Karpas-422 (cell line): ENCODE measurements around the gene LRRC1. TPM values are rescaled to one million over a fixed set of nuclear protein-coding genes. Genes with fewer than 3 reads are reported as not detected.

Experiments
- DNase-seq: peaks from one replicate; pipeline ENCODE4 v3.0.0-alpha.2; 2015
- H2AFZ ChIP-seq: fragments of 200-600 bp; sonication (generic); 2 replicates; pipeline ENCODE4 v1.6.1; 2014; ENCODE audit warnings: antibody characterized with exemption, low read length, mixed read lengths
- H3K27ac ChIP-seq: fragments of 200-600 bp; sonication (generic); 2 replicates; pipeline ENCODE4 v1.5.1; 2014; ENCODE audit warnings: mild to moderate bottlenecking, low read length, moderate library complexity
- H3K27me3 ChIP-seq: fragments of 200-600 bp; sonication (generic); 2 replicates; pipeline ENCODE4 v1.6.1; 2014; ENCODE audit warnings: low read length, mixed read lengths
- H3K36me3 ChIP-seq: fragments of 200-600 bp; sonication (generic); 2 replicates; pipeline ENCODE4 v1.6.1; 2014; ENCODE audit warnings: low read length, mixed read lengths; ENCODE audit not compliant: insufficient read depth
- H3K4me1 ChIP-seq: fragments of 200-600 bp; sonication (generic); 2 replicates; pipeline ENCODE4 v1.6.1; 2014; ENCODE audit warnings: mild to moderate bottlenecking, low read length, mixed read lengths
- H3K4me2 ChIP-seq: fragments of 200-600 bp; sonication (generic); 2 replicates; pipeline ENCODE4 v1.6.1; 2014; ENCODE audit warnings: low read length, low read depth, mild to moderate bottlenecking; ENCODE audit not compliant: poor library complexity, severe bottlenecking
- H3K4me3 ChIP-seq: fragments of 200-600 bp; sonication (generic); 2 replicates; pipeline ENCODE4 v1.5.1; 2014; ENCODE audit warnings: mild to moderate bottlenecking, antibody characterized with exemption, low read length, mixed read lengths
- H3K79me2 ChIP-seq: fragments of 200-600 bp; sonication (generic); 2 replicates; pipeline ENCODE4 v1.6.1; 2014; ENCODE audit warnings: mild to moderate bottlenecking, low read length, mixed read lengths
- H3K9ac ChIP-seq: fragments of 200-600 bp; sonication (generic); 2 replicates; pipeline ENCODE4 v1.6.0; 2014; ENCODE audit warnings: low read length
- H3K9me2 ChIP-seq: fragments of 200-600 bp; sonication (generic), shearing (Covaris generic); replicated peaks from 2 replicates; pipeline ENCODE4 v1.6.0; 2014; ENCODE audit warnings: mild to moderate bottlenecking, low read length, moderate library complexity; ENCODE audit not compliant: insufficient read depth
- H3K9me3 ChIP-seq: fragments of 300-700, 200-600 bp; sonication (generic); 2 replicates; pipeline ENCODE4 v1.6.1; 2014; ENCODE audit warnings: low read length, mixed read lengths
- H4K20me1 ChIP-seq: fragments of 200-600 bp; sonication (generic); 2 replicates; pipeline ENCODE4 v1.6.1; 2014; ENCODE audit warnings: mild to moderate bottlenecking, antibody characterized with exemption, low read length, low read depth; ENCODE audit not compliant: insufficient read depth
- total RNA-seq: library from RNA; depleted of rRNA; stranded (reverse); fragments of >200 nt; shearing (Covaris generic); gene quantifications from 2 replicates; pipeline ENCODE4 v1.2.3, GENCODE V29; 2014; ENCODE audit warnings: low replicate concordance

The LRRC1 gene
- total RNA-seq, 1 experiment from 2014 or later, result 0.15 TPM

- Histone ChIP-seq H3K9me3 (no peaks in the 10 kb centered on the region), H3K27me3 (no peaks in the 10 kb centered on the region), H3K27ac (no peak overlapping the region), H3K4me2 (no peak overlapping the region), H4K20me1 (no peaks in the 10 kb centered on the region), H3K79me2 (no peaks in the 10 kb centered on the region), H3K4me3 (no peak overlapping the region), H3K9ac (no peak overlapping the region), H3K9me2 (no peaks in the 10 kb centered on the region), H3K36me3 (no peaks in the 10 kb centered on the region), H3K4me1 (no peaks in the 10 kb centered on the region), H2AFZ (no peak overlapping the region)
- DNase-seq, result no peak
Observed at GRCh38 chr6:53758496-53758895, 36.3 kb upstream of the LRRC1 start.

- Histone ChIP-seq H3K4me1 (no peaks in the 10 kb centered on the region), H2AFZ (no peak overlapping the region), H3K9ac (no peak overlapping the region), H3K27me3 (no peaks in the 10 kb centered on the region), H3K4me2 (no peak overlapping the region), H4K20me1 (no peaks in the 10 kb centered on the region), H3K4me3 (no peak overlapping the region), H3K27ac (no peak overlapping the region), H3K36me3 (no peaks in the 10 kb centered on the region), H3K9me3 (no peaks in the 10 kb centered on the region), H3K79me2 (no peaks in the 10 kb centered on the region), H3K9me2 (no peaks in the 10 kb centered on the region)
- DNase-seq, result no peak
Observed at GRCh38 chr6:53761036-53761435, 33.8 kb upstream of the LRRC1 start.

DNA sequence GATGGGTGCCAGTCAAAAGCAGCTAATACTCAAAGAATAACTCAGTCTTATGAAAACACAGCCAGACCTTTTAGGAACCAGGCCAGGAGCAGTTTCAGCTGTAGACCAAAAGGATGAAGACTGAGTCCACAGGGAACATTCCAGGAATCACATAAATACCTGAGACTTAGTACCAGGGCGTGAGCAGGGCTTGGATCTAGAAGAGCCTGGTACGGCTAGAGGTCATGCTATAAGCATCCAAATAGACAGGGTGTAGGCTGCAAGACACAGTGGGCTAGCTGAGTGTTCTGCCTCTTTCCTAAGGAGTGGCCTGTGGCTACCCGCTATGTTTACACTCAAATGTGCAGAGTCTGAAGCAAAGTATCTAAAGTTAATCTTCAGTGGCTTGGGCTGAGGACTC, 29.5 kb upstream of the LRRC1 start:
- no peak overlapping the region for H2AFZ ChIP-seq
- H3K4me3 ChIP-seq, result no peak overlapping the region
- H3K9me3 ChIP-seq, result no peaks in the 10 kb centered on the region
- no peak for DNase-seq
- no peaks in the 10 kb centered on the region for H3K9me2 ChIP-seq
- no peak overlapping the region for H3K27ac ChIP-seq
- H3K4me1 ChIP-seq, result no peaks in the 10 kb centered on the region
- no peak overlapping the region for H3K4me2 ChIP-seq
- H4K20me1 ChIP-seq, result no peaks in the 10 kb centered on the region
- H3K27me3 ChIP-seq, result no peaks in the 10 kb centered on the region
- H3K9ac ChIP-seq, result no peak overlapping the region
- H3K79me2 ChIP-seq, result no peaks in the 10 kb centered on the region
- no peaks in the 10 kb centered on the region for H3K36me3 ChIP-seq

DNA sequence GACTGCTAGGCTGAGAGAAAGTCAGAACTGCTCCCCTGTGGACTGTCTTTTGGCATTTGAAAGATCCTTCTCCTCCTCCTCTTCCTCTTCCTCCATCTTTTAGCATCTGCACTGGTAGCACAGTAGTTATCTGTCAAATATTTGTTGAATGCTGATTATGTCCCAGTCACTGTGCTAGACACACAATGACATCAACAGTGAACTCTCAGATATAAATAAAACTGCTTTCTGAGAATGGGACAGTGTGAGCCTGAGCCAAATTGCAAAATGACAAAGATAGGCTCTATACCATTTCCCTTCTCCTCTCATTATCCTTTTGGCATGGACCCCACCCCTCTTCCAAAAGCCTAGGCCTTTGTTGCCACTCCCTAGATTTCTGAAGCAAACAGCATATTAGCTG, 27.9 kb upstream of the LRRC1 start:
- H3K4me1 ChIP-seq, result no peaks in the 10 kb centered on the region
- no peaks in the 10 kb centered on the region for H4K20me1 ChIP-seq
- no peak overlapping the region for H3K4me2 ChIP-seq
- H3K9me2 ChIP-seq, result no peaks in the 10 kb centered on the region
- no peaks in the 10 kb centered on the region for H3K27me3 ChIP-seq
- no peak for DNase-seq
- no peaks in the 10 kb centered on the region for H3K9me3 ChIP-seq
- H3K36me3 ChIP-seq, result no peaks in the 10 kb centered on the region
- no peak overlapping the region for H3K9ac ChIP-seq
- H2AFZ ChIP-seq, result no peak overlapping the region
- H3K27ac ChIP-seq, result no peak overlapping the region
- H3K79me2 ChIP-seq, result no peaks in the 10 kb centered on the region
- H3K4me3 ChIP-seq, result no peak overlapping the region

DNA sequence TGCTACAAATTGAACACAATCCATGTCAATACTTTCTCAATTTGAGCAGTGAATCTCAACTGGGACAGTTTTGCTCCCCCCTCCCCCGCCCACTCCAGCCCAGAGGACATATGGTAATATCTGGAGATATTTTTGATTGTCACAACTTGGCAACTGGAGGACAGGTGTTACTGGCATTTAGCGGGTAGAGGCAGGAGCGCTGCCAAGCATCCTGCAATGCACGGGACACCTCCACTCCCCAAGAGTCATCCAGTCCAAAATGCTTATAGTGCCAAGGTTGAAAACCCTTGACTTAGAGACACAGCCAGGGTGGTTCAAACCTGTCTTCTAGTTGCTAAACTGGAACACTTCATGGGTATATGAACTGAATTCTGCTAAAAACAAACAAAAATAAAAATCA, 26.9 kb upstream of the LRRC1 start:
- Histone ChIP-seq H3K9ac (no peak overlapping the region), H3K4me1 (no peaks in the 10 kb centered on the region), H3K4me3 (no peak overlapping the region), H2AFZ (no peak overlapping the region), H3K9me2 (no peaks in the 10 kb centered on the region), H4K20me1 (no peaks in the 10 kb centered on the region), H3K36me3 (no peaks in the 10 kb centered on the region), H3K27ac (no peak overlapping the region), H3K9me3 (no peaks in the 10 kb centered on the region), H3K4me2 (no peak overlapping the region), H3K79me2 (no peaks in the 10 kb centered on the region), H3K27me3 (no peaks in the 10 kb centered on the region)
- DNase-seq, result no peak

DNA sequence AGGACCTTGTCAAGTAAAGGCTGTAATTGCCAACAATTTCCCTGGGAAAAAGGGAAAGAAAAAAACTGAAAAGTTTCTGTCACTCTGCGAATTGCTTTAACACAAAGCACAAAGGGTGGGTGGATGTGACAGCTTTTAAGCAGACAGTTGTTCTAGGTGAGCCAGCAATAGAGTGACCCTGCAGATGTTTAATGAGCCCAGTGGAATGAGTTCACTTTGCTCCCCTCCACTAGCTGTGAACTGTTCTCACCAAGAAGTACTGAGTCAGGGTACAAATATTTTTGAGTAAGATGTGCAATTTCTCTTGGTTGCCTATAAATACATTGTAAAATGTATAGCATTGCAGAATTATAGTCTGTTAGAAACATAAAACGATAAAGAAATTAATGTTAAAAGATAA, 26.2 kb upstream of the LRRC1 start:
- no peaks in the 10 kb centered on the region for H3K4me1 ChIP-seq
- no peak overlapping the region for H2AFZ ChIP-seq
- no peaks in the 10 kb centered on the region for H3K9me3 ChIP-seq
- no peaks in the 10 kb centered on the region for H3K27me3 ChIP-seq
- no peak overlapping the region for H3K4me2 ChIP-seq
- no peak overlapping the region for H3K9ac ChIP-seq
- no peaks in the 10 kb centered on the region for H4K20me1 ChIP-seq
- no peak for DNase-seq
- no peak overlapping the region for H3K27ac ChIP-seq
- no peak overlapping the region for H3K4me3 ChIP-seq
- no peaks in the 10 kb centered on the region for H3K9me2 ChIP-seq
- H3K36me3 ChIP-seq, result no peaks in the 10 kb centered on the region
- H3K79me2 ChIP-seq, result no peaks in the 10 kb centered on the region

DNA sequence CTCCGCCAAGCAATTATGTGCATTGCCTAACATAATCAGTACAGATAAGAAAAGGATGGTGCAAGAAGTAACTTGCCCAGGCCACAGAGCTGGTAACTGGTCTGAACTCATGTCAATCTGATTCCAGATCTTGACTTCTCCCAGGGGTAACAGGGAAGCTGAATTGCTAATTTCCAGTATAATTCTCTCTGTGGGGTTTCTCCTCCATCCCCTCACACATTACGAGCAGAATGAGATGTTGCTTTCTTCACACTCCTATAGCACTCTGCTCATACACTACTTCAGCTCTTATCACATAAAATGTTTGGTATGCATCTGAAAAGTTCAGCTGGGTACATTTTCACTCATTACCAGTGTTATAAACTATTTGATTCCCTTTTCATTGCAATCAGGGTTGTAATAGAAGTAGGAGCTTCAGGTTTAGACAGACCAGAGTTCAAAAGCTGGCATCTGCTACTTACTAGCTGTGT, 24.0 kb upstream of the LRRC1 start:
- no peak overlapping the region for H3K4me2 ChIP-seq

GRCh38 chr6:53771785-53772624, 22.8 kb upstream of the LRRC1 start:
- Histone ChIP-seq H3K9ac (no peak overlapping the region), H3K27me3 (no peaks in the 10 kb centered on the region), H3K4me1 (no peaks in the 10 kb centered on the region), H3K9me2 (no peaks in the 10 kb centered on the region), H3K27ac (no peak overlapping the region), H3K9me3 (no peaks in the 10 kb centered on the region), H3K4me2 (no peak overlapping the region), H4K20me1 (no peaks in the 10 kb centered on the region), H3K36me3 (no peaks in the 10 kb centered on the region), H3K79me2 (no peaks in the 10 kb centered on the region), H3K4me3 (no peak overlapping the region), H2AFZ (no peak overlapping the region)
- DNase-seq, result no peak

More for the DNA sequence above, 24.0 kb upstream of the LRRC1 start:
- Histone ChIP-seq H3K27me3 (no peaks in the 10 kb centered on the region), H3K79me2 (no peaks in the 10 kb centered on the region), H3K9me2 (no peaks in the 10 kb centered on the region), H3K9me3 (no peaks in the 10 kb centered on the region), H3K4me3 (no peak overlapping the region), H4K20me1 (no peaks in the 10 kb centered on the region), H2AFZ (no peak overlapping the region), H3K9ac (no peak overlapping the region), H3K4me1 (no peaks in the 10 kb centered on the region), H3K36me3 (no peaks in the 10 kb centered on the region), H3K27ac (no peak overlapping the region)
- DNase-seq, result no peak
